Activated naive CD8-positive, alpha-beta T cell treated with anti-CD3 and anti-CD28 coated beads, Interleukin-2, amount 50 U/mL, for 24 hours (primary cell): ENCODE data around the gene LSS.
"Not testable (repeated sequence)": the region's sequence is repeated elsewhere in the genome, so short reads cannot be mapped to it uniquely, and the experiment has no call there.

Experiments used
- ATAC-seq: fragments of 150-1000 bp; cut with Tn5 transposase; one replicate; pipeline ENCODE4 v1.10.0; 2021
- DNase-seq: peaks from one replicate; pipeline ENCODE4 v3.0.0; 2021
- H3K27ac Mint-ChIP-seq: one replicate; pipeline ENCODE4 v1.8.0; 2021; ENCODE audit warnings: mild to moderate bottlenecking, mixed read lengths
- H3K27me3 Mint-ChIP-seq: one replicate; pipeline ENCODE4 v1.8.0; 2021; ENCODE audit warnings: mixed read lengths
- H3K36me3 Mint-ChIP-seq: one replicate; pipeline ENCODE4 v1.8.0; 2021; ENCODE audit warnings: low read depth, mixed read lengths
- H3K4me1 Mint-ChIP-seq: one replicate; pipeline ENCODE4 v1.8.0; 2021; ENCODE audit warnings: mixed read lengths
- H3K4me3 Mint-ChIP-seq: one replicate; pipeline ENCODE4 v1.8.0; 2021; ENCODE audit warnings: mild to moderate bottlenecking, moderate library complexity, mixed read lengths
- H3K9me3 Mint-ChIP-seq: one replicate; pipeline ENCODE4 v1.8.0; 2021; ENCODE audit warnings: mixed read lengths

LSS gene

GRCh38 chr21:46155514-46156377 is 72.8 kb downstream of the LSS start, which contains the start of gene FTCD:
FTCD (minus strand) TSS chr21:46155579; CDS start chr21:46155523, 56 bp downstream.
- Mint-ChIP-seq H3K27ac (no peak within 1 kb of the TSS), H3K27me3 (no peaks in the 10 kb centered on the region)

GRCh38 chr21:46154955-46155513 is 73.5 kb downstream of the LSS start:
- no peaks in the 10 kb centered on the region for H3K36me3 Mint-ChIP-seq
- no peaks in the 10 kb centered on the region for H3K9me3 Mint-ChIP-seq
- no peak overlapping the region for H3K4me3 Mint-ChIP-seq
- no peaks in the 10 kb centered on the region for H3K27me3 Mint-ChIP-seq
- DNase-seq (no peak), ATAC-seq (no peak)
- H3K27ac Mint-ChIP-seq: no peak overlapping the region
- H3K4me1 Mint-ChIP-seq: no peaks in the 10 kb centered on the region

More at GRCh38 chr21:46155514-46156377, 72.8 kb downstream of the LSS start, which contains the start of gene FTCD:
- Mint-ChIP-seq H3K4me3 (no peak within 1 kb of the TSS), H3K36me3 (no peaks in the 10 kb centered on the region), H3K4me1 (no peaks in the 10 kb centered on the region), H3K9me3 (no peaks in the 10 kb centered on the region)
- ATAC-seq: no peak
- DNase-seq: no peak

- Mint-ChIP-seq H3K4me1 (no peaks in the 10 kb centered on the region), H3K4me3 (no peak overlapping the region), H3K9me3 (no peaks in the 10 kb centered on the region), H3K27me3 (no peaks in the 10 kb centered on the region), H3K27ac (no peak overlapping the region), H3K36me3 (no peaks in the 10 kb centered on the region)
- ATAC-seq: no peak
- DNase-seq: no peak
Observed at GRCh38 chr21:46154155-46154954, 74.2 kb downstream of the LSS start.

- Mint-ChIP-seq H3K4me1 (no peaks in the 10 kb centered on the region), H3K36me3 (no peaks in the 10 kb centered on the region), H3K4me3 (no peak overlapping the region), H3K9me3 (no peaks in the 10 kb centered on the region), H3K27me3 (no peaks in the 10 kb centered on the region), H3K27ac (no peak overlapping the region)
- DNase-seq (peak; percentile 70), ATAC-seq (peak; percentile 42)
Observed at GRCh38 chr21:46153247-46154154, 75.1 kb downstream of the LSS start.

DNA sequence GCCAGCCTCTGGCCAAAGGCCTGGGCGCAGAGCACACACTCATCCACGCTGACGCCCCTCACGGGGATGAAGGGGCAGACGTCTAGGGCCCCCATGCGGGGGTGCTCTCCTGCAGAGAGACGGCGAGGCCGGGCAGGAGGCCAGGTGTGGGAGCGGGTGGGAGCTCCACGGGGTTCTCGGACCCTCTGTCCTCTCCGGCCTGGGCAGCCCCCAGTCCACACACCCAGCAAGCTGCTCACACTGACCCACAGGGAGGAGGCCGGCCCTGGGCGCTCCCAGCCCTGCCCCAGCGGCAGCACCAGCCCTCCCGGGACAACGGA is 75.7 kb downstream of the LSS start:
- no peak for ATAC-seq
- Mint-ChIP-seq H3K36me3 (no peaks in the 10 kb centered on the region), H3K4me3 (no peak overlapping the region)

GRCh38 chr21:46151989-46152926 is 76.3 kb downstream of the LSS start:
- ATAC-seq (no peak), DNase-seq (no peak)
- Mint-ChIP-seq H3K4me1 (no peaks in the 10 kb centered on the region), H3K36me3 (no peaks in the 10 kb centered on the region), H3K4me3 (no peak overlapping the region), H3K27ac (no peak overlapping the region), H3K9me3 (no peaks in the 10 kb centered on the region), H3K27me3 (no peaks in the 10 kb centered on the region)

More for the DNA sequence above, 75.7 kb downstream of the LSS start:
- Mint-ChIP-seq H3K4me1 (no peaks in the 10 kb centered on the region), H3K9me3 (no peaks in the 10 kb centered on the region), H3K27me3 (no peaks in the 10 kb centered on the region), H3K27ac (no peak overlapping the region)
- no peak for DNase-seq

- Mint-ChIP-seq H3K4me1 (no peaks in the 10 kb centered on the region), H3K27me3 (no peaks in the 10 kb centered on the region), H3K27ac (no peak overlapping the region), H3K4me3 (no peak overlapping the region), H3K9me3 (no peaks in the 10 kb centered on the region), H3K36me3 (no peaks in the 10 kb centered on the region)
- DNase-seq: no peak
- no peak for ATAC-seq
Observed at GRCh38 chr21:46151261-46151988, 77.1 kb downstream of the LSS start.

GRCh38 chr21:46150491-46151121 is 78.0 kb downstream of the LSS start:
- Mint-ChIP-seq H3K9me3 (no peaks in the 10 kb centered on the region), H3K4me1 (no peaks in the 10 kb centered on the region), H3K36me3 (no peaks in the 10 kb centered on the region), H3K27me3 (no peaks in the 10 kb centered on the region), H3K4me3 (no peak overlapping the region), H3K27ac (no peak overlapping the region)
- DNase-seq (no peak), ATAC-seq (no peak)

DNA sequence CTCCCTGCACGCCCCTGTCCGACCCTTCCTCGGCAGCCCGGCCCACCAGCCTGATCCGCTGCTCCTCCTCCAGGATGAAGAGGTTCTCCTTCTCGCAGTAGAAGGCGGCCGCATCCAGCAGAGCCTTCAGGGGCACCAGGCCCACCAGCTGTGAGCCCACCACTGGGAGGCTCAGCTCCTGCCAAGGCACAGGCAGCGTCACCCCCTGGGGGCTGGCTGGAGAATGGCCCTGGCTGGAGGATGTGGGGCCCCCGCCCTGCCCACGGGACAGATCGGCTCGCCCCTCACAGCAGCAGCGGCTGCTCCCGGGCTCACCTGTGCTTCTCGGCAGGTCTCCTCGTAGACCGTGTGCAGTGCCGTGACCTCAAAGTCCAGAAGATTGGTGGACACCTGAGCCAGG is 78.5 kb downstream of the LSS start:
- Mint-ChIP-seq H3K9me3 (no peaks in the 10 kb centered on the region), H3K27ac (no peak overlapping the region), H3K27me3 (no peaks in the 10 kb centered on the region), H3K36me3 (no peaks in the 10 kb centered on the region), H3K4me3 (no peak overlapping the region), H3K4me1 (no peaks in the 10 kb centered on the region)
- no peak for ATAC-seq
- DNase-seq: no peak

DNA sequence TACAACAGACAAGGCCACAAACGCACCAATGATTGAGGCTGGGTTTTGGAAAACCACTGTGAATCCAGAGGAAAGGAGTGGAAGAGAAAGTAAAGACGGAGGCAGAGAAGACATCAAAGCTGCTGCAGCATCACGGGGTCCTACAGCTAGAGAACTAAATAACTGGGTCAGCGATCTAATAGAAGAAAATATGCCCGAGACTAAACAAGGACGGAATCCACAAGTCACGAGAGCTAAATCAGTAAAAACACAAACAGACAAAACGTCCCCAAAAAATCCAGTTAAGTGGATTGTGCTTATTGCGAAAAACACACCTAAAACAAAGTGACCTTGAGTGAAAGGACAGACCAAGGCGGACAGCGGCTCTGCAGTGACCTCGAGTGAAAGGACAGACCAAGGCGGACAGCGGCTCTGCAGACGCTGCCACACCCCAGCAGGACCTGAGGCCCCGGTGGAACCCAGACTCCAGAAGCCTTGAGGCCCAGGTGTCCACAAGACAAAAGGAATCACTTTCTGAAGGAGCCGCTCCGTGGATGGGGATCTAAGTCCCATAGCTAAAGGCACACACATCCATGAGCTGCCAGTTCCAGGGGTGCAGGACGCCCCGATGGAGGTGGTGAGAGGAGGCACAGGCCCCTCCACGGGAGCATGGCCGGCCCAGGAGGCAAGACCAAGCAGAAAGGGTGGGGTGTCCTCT is 79.2 kb downstream of the LSS start:
- Mint-ChIP-seq H3K27me3 (no peaks in the 10 kb centered on the region), H3K27ac (no peak overlapping the region), H3K4me1 (peaks cover 4% of the 10 kb centered on the region), H3K36me3 (no peaks in the 10 kb centered on the region), H3K4me3 (no peak overlapping the region), H3K9me3 (no peaks in the 10 kb centered on the region)
- ATAC-seq: no peak
- no peak for DNase-seq

DNA sequence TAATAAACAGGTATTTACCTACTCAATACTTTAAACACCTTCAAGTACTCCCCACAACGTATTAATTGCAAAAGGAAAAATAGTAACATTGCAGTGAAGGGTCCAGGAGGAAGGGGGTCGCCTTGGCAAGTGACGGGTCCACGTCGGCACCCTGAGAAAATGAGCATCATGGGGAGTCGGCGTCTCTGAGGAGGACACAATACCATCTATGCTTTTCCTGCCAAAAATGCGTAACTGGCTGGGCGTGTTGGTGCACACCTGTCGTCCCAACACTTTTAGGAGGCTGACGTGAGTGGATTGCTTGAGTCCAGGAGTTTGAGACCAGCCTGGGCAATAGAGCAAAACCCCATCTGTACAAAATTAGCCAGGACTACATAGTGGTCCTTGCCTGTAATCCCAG is 80.5 kb downstream of the LSS start:
- Mint-ChIP-seq H3K4me3 (no peak overlapping the region), H3K27me3 (no peaks in the 10 kb centered on the region), H3K36me3 (no peaks in the 10 kb centered on the region), H3K27ac (no peak overlapping the region), H3K4me1 (peaks cover 12% of the 10 kb centered on the region), H3K9me3 (no peaks in the 10 kb centered on the region)
- ATAC-seq (no peak), DNase-seq (no peak)

GRCh38 chr21:46147429-46147828 is 81.1 kb downstream of the LSS start:
- not testable (repeated sequence) for H3K9me3 Mint-ChIP-seq, H3K27ac Mint-ChIP-seq, ATAC-seq, H3K36me3 Mint-ChIP-seq, H3K27me3 Mint-ChIP-seq, H3K4me3 Mint-ChIP-seq
- H3K4me1 Mint-ChIP-seq: peaks cover 17% of the 10 kb centered on the region
- peak; percentile 47 for DNase-seq
